Limb (tissue), 2 donors: ENCODE measurements around the gene EHD4.

ENCODE experiments used
- DNase-seq, 2 donors: peaks; one replicate each; pipeline ENCODE4 v3.0.0-alpha.2; 2016; ENCODE audit errors: extremely low spot score in 2 of 2

EHD4 gene

DNA sequence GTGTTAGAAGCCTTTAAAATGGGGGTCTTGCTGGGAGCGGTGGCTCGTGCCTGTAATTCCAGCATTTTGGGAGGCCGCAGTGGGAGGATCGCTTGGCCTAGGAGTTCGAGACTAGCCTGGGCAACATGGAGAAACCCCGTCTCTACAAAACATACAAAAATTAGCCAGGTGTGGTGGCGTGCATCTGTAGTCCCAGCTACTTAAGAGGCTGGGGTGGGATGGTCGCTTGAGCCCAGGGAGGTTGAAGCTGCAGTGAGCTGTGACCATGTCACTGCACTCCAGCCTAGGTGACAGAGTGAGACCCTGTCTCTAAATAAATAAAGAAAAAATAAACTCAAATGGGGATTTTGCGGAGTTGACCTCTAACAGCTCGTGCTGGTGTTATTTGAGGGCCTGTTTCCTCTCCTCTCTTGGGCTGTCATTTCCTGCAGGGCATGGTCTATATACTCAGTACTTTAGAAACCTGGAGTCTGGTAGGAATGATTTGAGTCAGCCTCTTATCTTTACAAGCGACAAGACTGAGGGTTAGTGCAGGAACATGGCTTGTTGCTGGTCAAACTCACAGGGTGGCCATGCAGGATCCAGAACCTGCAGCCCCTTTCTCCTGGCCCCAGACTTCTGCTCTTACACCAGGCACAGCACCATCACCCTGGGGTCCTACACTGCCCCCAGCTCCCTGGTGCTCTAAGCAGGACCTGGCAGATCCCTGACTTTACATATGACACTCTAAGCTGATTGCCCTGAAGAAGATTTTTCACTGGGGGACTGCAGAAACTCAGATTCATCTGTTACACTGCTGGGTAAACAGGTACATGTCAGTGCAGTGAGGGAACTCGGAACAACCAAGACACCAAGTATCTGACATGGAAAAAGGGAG lies 15.1 kb downstream of the EHD4 start:
- no peak for DNase-seq

GRCh38 chr15:41955807-41956525 lies 16.4 kb downstream of the EHD4 start:
- no peak for DNase-seq

- DNase-seq: no peak
These were observed 17.3 kb downstream of the EHD4 start for GRCh38 chr15:41955100-41955499.

DNA sequence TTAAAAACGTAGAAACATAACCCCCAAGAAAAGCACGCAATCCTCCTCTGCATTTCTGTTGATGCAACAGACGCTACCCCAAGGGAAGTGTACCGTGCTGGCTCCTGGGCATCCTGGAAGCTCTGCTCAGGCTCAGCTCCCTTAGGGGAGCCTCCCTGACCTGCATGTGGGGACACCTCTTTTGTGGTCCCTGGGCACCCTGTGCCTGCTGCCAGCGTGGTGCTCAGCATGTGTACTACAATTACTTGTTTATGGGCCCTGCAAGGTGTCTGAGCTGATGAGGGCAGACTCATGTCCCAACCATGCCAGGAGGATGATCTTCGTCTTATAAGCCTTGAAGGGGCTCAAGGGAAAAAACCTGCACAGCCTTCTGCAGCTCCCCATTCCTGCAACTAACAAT lies 18.3 kb downstream of the EHD4 start:
- DNase-seq: no peak

DNA sequence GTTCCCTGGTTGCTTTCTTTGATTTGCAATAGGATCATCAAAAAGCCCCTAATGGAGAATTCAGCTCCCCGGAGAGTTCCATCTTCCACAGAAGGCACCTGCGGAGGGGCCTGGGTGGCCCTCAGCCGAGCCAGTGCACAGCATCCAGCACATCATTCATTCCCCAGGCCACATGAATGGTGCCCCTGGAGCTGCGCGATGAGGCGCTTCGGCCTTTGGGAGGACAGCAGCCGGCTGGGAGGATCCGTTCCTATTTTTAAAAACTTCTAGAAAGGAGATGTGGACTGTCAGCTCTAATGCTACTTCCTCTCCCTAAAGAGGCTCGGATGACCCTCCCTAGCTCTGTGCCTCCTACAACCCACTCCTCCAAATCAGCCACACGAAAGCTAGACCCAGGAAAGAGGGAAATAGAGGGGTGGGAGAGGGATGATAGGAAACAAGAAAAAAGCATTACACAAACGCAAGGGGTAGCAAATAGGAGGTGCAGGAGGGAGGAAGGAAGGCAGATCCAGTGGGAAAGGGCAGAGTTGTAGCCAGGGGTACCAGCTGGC lies 20.3 kb downstream of the EHD4 start:
- no peak for DNase-seq

GRCh38 chr15:41951571-41951970 lies 20.8 kb downstream of the EHD4 start:
- DNase-seq: no peak

DNA sequence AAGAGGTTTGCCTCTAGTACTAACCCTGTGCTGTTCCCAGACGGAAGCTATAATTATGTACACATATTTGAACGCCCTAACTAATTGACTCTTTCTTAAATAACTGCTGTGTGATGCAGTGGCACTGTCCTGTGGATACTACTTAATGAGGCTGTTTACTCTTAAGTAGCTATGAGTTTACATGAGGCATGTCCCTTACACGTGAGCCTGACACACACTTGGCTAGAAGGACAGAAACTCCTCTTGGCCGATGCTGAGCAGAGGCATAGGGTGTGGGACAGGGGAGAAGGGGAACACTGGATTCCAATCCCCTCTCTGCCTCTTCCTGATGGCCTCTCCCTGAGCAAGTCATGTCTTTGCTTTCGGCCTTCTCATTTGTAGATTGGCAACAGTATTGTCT lies 21.9 kb downstream of the EHD4 start:
- no peak for DNase-seq

DNA sequence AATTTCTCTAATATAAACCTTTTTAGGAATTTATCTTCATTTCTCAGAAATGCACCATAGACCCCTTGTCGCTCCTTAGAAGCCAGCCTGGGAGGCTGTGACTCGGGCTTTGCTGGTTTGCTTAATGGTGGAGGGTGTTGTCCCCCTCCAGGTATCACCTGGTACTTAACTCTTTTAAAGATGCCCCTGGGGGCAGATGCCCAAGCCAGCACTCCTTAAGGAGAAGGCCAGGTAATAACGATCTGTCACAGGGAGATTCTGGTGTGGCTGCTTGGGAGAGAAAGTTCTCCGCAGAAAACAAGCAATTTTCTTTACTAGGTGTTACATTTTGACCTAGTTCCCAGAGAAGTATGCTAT lies 22.3 kb downstream of the EHD4 start:
- no peak for DNase-seq

GRCh38 chr15:41949401-41950126 lies 22.8 kb downstream of the EHD4 start:
- no peak for DNase-seq

GRCh38 chr15:41948490-41948889 lies 23.9 kb downstream of the EHD4 start:
- no peak for DNase-seq

DNA sequence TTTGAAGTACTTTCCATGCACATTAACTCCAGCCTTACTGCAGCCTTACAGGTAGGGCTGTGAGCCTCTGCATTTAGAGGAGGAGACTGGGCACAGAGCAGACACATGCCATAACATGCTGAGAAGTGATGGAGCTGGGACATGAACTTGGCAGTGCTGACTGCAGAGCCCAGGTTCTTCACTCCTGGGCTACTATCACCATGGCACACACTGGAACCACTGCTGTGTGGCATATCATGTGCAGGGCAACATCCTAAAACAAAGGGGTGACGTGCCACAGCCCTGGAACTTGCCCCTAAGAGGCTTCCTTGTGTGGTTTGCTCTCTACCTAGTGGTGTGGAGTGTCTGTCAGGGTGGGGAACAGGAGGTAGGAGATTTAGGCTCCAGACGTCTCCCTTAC lies 25.4 kb downstream of the EHD4 start:
- DNase-seq: no peak

- DNase-seq: no peak
These were observed 26.6 kb downstream of the EHD4 start for GRCh38 chr15:41945731-41946130.

- DNase-seq: no peak
These were observed 27.1 kb downstream of the EHD4 start for GRCh38 chr15:41945221-41945620.

DNA sequence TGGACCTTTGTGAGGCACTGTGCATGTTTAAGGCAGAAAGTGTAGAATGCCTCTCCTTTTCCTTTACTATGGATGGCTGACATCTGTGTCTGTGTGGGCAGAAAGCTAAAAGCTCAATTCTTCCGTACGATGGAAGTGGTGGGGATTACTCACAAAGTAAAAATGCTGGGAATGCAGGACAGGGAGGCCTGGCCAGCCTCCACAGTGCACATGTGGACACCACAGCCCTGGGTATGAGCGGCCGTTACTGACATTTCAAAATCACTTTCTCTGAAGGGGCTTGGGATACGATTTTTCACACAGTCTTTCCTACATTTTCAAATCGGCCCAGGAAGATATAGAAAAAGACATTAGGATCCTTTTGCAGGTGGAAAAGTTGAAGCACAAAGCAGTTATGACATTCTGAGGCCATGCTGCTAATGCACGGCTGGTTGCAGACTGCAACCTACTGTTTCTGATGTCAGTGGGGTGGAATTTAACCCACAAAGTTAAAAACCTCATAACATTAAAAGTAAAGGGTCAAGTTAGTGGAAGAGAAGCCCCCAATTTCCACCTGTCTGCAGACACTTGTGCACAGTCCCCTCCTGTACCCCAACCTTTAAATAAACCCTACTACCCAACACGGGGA lies 27.9 kb downstream of the EHD4 start:
- DNase-seq: peak; percentile 64 to 70

DNA sequence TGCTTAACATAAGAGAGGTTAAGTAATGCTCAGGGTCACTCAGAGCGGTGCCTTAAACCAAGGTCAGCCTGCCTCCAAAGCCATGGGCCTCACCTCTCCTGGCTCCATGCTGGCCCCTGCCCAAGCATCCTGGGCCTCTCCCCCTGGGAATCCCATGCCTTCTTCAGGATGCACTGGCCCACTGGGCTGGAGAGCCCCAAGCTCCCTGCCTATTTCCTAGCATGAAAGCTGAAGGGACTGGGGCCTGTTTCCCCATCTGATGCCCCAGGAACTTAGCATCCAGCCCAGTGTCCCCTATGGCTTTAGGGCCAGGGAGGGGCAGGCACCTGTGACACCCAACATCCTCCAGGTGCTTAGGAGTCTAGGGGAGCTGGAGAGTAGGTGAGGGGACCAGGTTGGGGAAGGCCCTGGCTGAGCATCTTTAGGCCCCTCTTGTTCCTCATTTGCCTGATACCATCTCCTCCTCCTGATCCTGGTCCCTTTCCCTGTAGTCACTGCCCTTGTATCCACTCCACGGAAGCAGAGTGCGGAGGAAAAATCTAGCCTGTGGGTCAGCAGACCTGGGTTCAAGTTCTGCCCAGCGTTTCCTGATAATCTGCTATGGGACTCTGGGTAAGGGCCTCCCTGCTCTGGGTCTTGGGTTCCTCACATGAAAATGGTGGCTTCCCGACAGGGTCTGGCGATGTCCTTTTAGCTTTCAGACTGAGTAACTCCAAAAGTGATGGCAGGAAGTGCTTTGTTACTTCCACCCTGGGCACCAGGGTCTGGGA lies 28.6 kb downstream of the EHD4 start:
- DNase-seq: no peak

DNA sequence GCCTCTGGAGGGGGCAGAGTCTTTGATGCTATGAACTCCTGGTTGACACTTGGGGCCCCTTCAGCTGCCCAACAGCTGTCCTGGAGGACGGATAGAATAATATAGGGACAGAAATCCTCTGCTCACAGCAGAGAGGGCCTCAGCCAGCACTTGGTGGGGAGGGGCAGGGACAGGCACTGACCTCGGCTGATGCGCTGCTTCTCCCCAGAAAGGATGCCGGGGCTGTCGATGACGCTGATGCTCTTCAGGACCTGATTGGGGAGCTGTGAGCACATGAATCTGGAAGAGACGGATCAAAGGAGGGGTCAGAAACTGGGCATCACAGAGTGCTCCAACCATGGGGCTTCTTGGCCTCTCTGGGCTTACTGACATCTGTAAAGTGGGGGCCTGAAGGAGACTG lies 29.5 kb downstream of the EHD4 start:
- DNase-seq: no peak

DNA sequence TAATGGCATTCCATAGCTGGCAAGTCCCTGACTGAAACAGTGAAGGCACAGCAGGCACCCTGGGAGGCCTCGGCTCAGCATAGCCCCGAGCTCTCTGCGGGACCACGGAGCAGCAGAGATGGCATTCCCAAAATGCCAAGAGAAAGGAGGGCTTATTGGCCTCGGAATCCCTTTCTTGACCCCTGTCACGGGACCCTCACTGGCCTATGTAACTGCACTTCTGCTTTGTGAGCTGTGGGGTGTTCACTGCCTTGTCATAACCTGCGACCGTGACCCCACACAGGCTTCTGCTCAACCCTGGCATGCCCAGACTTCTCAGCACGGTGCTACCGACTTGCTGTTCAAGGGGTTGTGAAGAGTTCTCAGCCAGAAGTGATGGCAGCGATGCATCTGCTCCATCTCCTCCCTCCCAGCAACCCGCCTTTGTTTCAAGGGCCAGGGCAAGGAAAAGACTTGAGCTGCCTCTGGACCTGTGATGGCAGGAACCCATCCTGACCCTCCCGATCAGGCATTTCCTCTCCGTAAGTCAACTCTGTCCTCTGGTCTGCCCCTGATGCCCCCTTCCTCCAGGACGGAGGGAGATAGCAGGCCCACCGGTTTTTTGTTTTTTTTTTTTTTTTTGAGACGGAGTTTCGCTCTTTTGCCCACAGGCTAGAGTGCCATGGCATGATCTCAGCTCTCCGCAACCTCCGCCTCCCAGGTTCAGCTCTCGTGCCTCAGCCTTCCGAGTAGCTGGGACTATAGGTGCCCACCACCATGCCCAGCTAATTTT lies 30.5 kb downstream of the EHD4 start:
- DNase-seq: no peak

DNA sequence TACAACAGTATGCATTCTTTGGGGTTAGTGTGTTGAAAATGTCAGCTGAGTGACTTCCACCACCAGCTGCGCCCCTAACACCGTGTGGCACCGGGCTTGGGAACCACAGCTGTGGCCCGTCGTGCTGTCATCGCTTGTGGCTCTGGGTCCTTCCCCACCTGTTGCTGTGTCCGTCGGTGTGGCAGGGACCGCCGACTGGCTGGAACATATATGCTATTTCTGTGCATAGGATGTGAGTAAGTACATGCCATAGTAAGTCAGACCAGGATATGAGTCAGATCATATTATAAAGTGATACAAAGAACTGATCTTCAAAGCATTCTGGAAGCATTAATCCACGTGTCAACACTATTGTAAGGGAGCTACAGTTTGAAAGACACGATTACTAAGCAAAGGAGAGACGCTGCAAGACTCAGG lies 31.9 kb downstream of the EHD4 start:
- DNase-seq: no peak

DNA sequence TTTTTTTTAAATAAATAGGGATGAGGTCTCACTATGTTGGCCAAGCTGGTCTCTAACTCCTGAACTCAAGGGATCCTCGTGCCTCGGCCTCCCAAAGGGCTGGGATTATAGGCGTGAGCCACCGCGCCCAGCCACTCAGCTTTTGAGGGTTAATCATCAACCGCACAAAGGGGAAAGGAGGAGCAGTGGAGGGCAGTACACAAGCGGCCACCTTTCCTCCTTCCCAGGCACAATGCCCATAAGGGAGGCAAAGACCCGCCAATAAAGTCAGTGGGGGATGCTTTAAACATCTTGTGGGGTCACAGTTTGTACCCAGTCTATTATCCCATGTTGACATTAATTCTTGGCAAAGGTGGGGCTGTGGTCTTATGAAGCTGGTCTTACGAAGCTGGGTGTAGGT lies 32.4 kb downstream of the EHD4 start:
- DNase-seq: no peak

DNA sequence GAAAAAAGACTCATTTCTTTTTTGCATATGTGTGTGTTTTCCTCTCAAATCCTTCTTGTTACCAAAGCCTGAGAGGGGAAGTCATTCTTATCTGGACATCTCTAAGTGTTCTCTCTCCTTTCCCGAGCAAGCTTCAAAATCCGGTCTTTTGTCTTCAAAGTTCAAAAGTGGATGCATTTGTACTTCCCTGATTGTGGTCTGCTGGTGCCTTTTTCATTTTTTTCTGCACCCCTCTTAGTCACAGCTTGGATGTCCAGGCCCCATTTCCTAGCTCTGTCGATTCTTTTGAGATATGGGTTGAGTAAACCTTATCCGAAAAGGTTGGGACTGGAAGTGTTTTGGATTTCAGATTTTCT lies 34.8 kb downstream of the EHD4 start:
- DNase-seq: no peak
